22Rv1 (cell line): Measurements from ENCODE around the gene MAP3K8.

Experiments
- H3K27ac ChIP-seq: fragments of 450-650 bp; 2 replicates; pipeline ENCODE4 v1.5.1; 2017
- CTCF ChIP-seq: fragments of 450-650 bp; IDR thresholded peaks from 2 replicates; pipeline ENCODE4 v1.5.1; 2017; ENCODE audit warnings: mild to moderate bottlenecking
- ZFX ChIP-seq: fragments of 450-650 bp; IDR thresholded peaks from 2 replicates; pipeline ENCODE4 v1.6.1; 2017; ENCODE audit warnings: antibody characterized with exemption, borderline replicate concordance

The MAP3K8 gene

GRCh38 chr10:30392564-30392990 is 41.4 kb upstream of the MAP3K8 start:
- H3K27ac ChIP-seq, result no peak overlapping the region
- peak; percentile 90 for TF ChIP-seq CTCF
- no peak for TF ChIP-seq ZFX

GRCh38 chr10:30396293-30396692 is 37.7 kb upstream of the MAP3K8 start:
- TF ChIP-seq CTCF (no peak), ZFX (no peak)
- no peak overlapping the region for H3K27ac ChIP-seq

- no peak overlapping the region for H3K27ac ChIP-seq
- no peak for TF ChIP-seq CTCF
- TF ChIP-seq ZFX, result no peak
Measured at GRCh38 chr10:30396698-30397097, 37.3 kb upstream of the MAP3K8 start.

GRCh38 chr10:30398193-30398592 is 35.8 kb upstream of the MAP3K8 start:
- no peak for TF ChIP-seq ZFX
- no peak for TF ChIP-seq CTCF
- H3K27ac ChIP-seq, result no peak overlapping the region

GRCh38 chr10:30398788-30399187 is 35.2 kb upstream of the MAP3K8 start:
- H3K27ac ChIP-seq, result no peak overlapping the region
- TF ChIP-seq CTCF, result no peak
- no peak for TF ChIP-seq ZFX

- no peak overlapping the region for H3K27ac ChIP-seq
- TF ChIP-seq ZFX (no peak), CTCF (no peak)
Measured at GRCh38 chr10:30403494-30403893, 30.5 kb upstream of the MAP3K8 start.

GRCh38 chr10:30404540-30404939 is 29.4 kb upstream of the MAP3K8 start:
- TF ChIP-seq ZFX (no peak), CTCF (no peak)
- no peak overlapping the region for H3K27ac ChIP-seq
